ENCODE measurements around the gene ADGRF3.
"Not testable (repeated sequence)": the region's sequence is repeated elsewhere in the genome, so short reads cannot be mapped to it uniquely, and the experiment has no call there.

ADGRF3 gene

GRCh38 chr2:26276484-26277227 lies 69.9 kb downstream of the ADGRF3 start:
- no peak for DNase-seq (ENCODE audit: low spot score)

- DNase-seq (ENCODE audit: low spot score): peak; percentile 78
Measured at GRCh38 chr2:26274058-26274613, 72.5 kb downstream of the ADGRF3 start.

GRCh38 chr2:26273501-26273900 lies 73.1 kb downstream of the ADGRF3 start:
- DNase-seq (ENCODE audit: low spot score): no peak

- no peak for DNase-seq (ENCODE audit: low spot score)
Measured at GRCh38 chr2:26270373-26270772, 76.2 kb downstream of the ADGRF3 start.

- DNase-seq (ENCODE audit: low spot score): no peak
Measured at GRCh38 chr2:26269571-26270158, 76.9 kb downstream of the ADGRF3 start.

GRCh38 chr2:26268670-26269385 lies 77.8 kb downstream of the ADGRF3 start:
- not testable (repeated sequence) for DNase-seq (ENCODE audit: low spot score)

- no peak for DNase-seq (ENCODE audit: low spot score)
Measured at GRCh38 chr2:26268213-26268612, 78.4 kb downstream of the ADGRF3 start.

GRCh38 chr2:26258836-26259235 lies 87.8 kb downstream of the ADGRF3 start:
- DNase-seq (ENCODE audit: low spot score): not testable (repeated sequence)
